Stimulated activated CD8-positive, alpha-beta memory T cell treated with anti-CD3 and anti-CD28 coated beads, Interleukin-12 subunit alpha, Interleukin-12 subunit beta, amount 100 ng/mL, for 1 hour (primary cell): ENCODE data around the gene CYP27A1.
A peak's percentile ranks its signal among the peaks of the same experiment; 100 is the strongest.
"Not testable (repeated sequence)": the region's sequence is repeated elsewhere in the genome, so short reads cannot be mapped to it uniquely, and the experiment has no call there.

Source experiments
- DNase-seq: peaks from one replicate; pipeline ENCODE4 v3.0.0-alpha.2; 2020; ENCODE audit warnings: low read depth

Gene CYP27A1

DNA sequence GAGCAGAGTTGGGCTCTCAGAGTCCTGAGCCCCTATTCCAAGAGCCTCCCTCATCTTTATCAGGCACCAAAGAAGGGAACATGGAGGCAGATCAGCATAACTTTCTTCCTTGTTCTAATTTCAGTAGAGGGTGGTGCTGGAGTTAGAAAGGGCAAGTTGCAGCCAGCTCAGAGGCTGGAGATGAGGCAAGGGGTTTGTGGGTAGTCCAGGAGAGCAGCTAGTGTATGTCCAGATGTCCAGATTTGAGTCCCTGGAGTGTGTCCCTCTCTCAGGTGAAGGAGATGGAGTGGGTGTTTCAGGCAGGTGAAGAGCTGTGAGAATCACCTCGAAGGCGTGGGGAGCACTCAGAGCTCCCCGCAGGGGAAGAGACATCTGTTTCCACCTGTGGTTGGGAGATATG lies 50.1 kb downstream of the CYP27A1 start:
- no peak for DNase-seq

DNA sequence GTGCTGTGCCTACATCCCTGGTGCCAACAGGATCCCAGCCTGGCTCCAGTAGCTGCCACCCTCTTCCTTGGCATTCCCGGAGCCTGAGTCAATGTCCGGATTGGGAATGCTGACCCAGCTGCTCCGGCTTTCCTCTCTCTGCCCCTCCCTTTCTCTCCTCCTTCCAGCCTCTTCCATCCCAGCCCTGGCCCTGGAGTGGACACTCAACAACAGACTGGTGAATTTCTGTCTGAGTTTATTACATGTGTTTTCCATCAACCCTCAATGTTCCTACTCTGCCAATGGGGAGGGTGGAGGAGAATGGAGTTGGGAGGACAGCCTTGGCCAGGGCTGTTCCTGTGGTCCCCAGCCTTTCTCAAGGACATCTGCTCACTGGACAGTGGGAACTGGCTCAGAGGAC lies 50.6 kb downstream of the CYP27A1 start:
- no peak for DNase-seq

GRCh38 chr2:218833023-218833609 lies 51.2 kb downstream of the CYP27A1 start:
- DNase-seq = no peak

GRCh38 chr2:218834685-218835084 lies 52.7 kb downstream of the CYP27A1 start:
- no peak for DNase-seq

GRCh38 chr2:218837495-218837894 lies 55.5 kb downstream of the CYP27A1 start:
- no peak for DNase-seq

GRCh38 chr2:218839430-218839829 lies 57.5 kb downstream of the CYP27A1 start:
- no peak for DNase-seq

DNA sequence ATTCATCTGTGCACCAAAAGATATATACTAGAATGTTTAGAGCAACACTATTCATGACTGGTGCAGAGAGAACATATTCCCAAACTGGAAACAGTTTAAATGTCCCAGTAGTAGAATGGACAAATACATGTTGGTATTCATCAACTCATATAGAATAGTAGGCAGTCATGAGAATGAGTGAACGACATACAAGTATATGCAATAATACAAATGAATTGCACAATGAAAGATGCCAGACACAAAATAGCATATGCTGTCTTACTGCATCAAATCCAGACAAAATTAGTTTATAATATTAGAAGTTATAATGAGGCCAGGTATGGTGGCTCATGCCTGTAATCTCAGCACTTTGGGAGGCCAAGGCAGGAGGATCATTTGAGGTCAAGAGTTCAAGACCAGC lies 57.9 kb downstream of the CYP27A1 start:
- DNase-seq = no peak

GRCh38 chr2:218844334-218844733 lies 62.4 kb downstream of the CYP27A1 start:
- DNase-seq = not testable (repeated sequence)

DNA sequence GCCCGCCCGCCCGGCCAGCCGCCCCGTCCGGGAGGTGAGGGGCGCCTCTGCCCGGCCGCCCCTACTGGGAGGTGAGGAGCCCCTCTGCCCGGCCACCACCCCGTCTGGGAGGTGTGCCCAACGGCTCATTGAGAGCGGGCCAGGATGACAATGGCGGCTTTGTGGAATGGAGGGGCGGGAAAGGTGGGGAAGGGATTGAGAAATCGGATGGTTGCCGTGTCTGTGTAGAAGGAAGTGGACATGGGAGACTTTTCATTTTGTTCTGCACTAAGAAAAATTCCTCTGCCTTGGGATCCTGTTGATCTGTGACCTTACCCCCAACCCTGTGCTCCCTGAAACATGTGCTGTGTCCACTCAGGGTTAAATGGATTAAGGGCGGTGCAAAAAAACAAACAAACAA lies 65.0 kb downstream of the CYP27A1 start:
- not testable (repeated sequence) for DNase-seq

GRCh38 chr2:218849721-218850120 lies 67.8 kb downstream of the CYP27A1 start:
- no peak for DNase-seq

GRCh38 chr2:218850796-218851195 lies 68.8 kb downstream of the CYP27A1 start:
- no peak for DNase-seq

DNA sequence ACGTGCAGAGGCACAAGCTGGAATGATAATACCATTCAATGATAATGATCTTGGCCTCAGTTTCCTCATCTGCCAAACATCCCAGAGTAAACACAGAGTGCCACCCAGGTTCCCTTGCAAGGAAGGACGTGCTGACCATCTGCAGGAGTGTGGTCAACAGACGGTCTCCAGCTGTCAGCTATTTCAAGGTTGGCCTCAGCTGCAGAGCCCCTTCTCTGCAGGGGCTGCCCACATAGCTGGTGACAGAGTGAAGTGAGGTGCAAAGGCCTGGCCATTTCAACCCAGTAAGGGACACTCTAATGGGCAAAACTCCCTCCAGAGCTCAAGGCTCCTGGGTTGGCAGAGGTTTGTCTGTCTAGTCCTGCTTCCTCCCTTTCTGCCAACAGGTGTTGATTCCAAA lies 69.3 kb downstream of the CYP27A1 start:
- no peak for DNase-seq

- DNase-seq = peak; percentile 54
These were observed 71.1 kb downstream of the CYP27A1 start for GRCh38 chr2:218852911-218853667.

- no peak for DNase-seq
These were observed 71.8 kb downstream of the CYP27A1 start for GRCh38 chr2:218853766-218854165.

DNA sequence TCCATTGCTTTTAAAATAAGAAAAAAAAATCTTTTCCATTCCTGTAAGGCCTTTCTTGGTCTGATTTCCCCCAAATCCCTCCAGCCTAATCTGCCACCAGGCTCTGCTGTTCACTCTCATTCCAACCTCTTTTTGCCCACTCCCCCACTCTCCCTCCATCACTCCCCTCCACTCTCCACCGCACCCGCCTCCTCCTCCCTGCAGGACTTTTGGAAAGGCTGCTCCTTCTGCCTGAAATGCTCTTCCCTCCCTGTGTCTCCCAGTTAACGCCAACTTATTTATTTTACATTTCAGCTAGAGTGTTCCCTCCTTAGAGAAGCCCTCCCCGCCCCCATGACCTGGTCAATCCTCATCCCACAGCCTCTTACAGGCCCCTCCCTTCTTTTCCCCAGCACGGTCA lies 72.9 kb downstream of the CYP27A1 start:
- no peak for DNase-seq

- no peak for DNase-seq
These were observed 73.6 kb downstream of the CYP27A1 start for GRCh38 chr2:218855305-218856166.

DNA sequence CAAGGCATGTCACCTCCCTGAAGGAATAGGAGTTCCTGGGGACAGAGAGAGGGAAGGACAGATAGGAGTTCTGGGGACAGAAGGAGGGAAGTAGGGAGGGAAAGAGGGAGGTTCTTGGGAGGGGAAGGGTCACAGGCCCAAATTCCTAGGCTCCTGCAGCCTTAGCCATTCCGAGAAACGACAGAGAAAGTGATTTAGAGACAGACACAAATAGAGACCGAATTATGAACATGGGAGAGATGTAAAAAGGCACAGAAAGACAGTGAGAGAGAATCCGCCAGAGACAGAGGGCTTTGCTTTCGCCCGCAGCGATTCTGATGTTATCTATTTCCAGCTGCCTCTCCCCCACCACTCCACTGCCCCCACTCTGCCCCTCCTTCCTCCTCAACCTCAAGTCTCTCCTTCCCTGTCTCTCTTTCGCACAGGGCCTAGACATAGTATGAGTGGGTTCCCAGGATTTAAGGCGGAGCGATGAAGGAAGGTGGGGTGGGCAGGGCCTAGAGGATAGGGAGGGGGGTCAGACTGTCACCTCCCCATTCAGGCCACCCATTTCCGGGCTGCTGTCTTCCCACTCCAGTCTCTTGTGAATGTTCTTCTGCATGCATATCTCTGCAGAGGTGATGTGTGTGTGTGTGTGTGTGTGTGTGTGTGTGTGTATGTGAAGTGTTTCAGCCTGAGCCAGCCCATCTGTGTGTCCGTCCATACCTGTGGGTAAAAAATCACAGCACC lies 74.4 kb downstream of the CYP27A1 start:
- DNase-seq = no peak

DNA sequence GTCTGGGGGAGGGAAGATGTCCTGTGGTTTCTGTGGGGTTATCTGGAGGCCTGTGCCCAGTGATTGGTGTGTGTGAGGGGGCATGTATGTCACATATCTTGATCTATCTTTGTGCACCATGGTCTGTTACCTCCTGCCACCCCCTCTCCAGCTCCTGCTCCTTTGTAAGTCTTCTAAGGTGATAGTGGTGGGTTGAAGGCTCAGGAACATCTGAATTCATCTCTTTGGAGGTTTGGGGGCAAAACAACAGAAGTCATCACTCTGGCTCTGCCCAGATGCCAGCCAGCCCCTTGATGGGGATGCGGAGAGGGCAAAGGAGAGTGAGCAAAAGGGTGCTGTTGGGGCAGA lies 74.9 kb downstream of the CYP27A1 start:
- no peak for DNase-seq

DNA sequence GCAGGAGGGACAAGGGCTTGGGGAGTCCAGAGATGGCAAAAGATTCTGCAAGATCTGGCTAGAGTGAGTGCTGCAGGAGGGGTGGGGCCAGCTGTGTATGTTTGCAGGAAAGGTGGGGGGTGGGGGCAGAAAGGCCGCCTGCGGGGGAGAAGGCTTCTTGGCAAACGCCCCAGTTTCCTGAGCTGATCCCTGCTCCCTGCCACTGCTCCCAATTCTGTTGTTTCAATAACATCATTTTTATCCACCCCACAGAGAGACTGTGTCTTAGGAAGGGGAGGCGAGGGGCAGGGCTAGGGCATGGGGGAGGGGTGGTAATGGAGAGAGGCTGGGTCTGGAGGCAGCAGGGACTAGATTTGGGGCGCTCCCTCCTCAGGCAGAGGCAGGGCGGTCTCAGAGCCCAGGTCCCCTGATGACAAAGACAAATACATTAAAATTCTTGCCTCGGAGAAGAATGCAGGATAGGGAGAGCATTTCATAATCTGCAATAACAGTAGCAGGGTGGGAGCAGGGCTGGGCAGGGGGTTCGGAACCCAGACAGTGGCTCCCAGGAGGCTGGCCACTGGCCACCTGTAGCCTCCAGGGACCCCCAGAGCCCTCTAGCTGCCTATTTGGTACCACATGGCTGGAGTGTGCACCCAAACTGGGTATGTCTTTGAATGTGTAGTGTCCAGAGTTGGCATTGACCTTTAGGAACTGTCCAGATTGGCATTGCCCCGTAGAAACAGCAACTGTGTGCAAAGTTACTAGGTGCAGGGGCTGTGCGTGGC lies 75.6 kb downstream of the CYP27A1 start:
- no peak for DNase-seq

DNA sequence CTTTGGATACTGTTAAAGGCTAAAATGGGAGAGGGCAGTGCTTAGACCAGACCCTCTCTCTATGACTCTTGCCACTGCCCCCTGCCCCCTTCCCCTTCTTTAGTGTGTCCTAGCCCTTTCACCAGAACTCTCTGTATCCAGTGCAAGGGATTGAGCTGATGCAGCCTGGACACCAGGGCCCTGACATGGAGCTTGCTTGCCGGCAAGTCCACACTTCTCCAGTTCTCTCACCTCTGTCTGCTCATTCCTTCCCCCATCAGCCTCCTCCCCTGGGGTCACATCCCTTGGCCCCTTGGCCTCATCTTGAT lies 76.1 kb downstream of the CYP27A1 start:
- DNase-seq = no peak

DNA sequence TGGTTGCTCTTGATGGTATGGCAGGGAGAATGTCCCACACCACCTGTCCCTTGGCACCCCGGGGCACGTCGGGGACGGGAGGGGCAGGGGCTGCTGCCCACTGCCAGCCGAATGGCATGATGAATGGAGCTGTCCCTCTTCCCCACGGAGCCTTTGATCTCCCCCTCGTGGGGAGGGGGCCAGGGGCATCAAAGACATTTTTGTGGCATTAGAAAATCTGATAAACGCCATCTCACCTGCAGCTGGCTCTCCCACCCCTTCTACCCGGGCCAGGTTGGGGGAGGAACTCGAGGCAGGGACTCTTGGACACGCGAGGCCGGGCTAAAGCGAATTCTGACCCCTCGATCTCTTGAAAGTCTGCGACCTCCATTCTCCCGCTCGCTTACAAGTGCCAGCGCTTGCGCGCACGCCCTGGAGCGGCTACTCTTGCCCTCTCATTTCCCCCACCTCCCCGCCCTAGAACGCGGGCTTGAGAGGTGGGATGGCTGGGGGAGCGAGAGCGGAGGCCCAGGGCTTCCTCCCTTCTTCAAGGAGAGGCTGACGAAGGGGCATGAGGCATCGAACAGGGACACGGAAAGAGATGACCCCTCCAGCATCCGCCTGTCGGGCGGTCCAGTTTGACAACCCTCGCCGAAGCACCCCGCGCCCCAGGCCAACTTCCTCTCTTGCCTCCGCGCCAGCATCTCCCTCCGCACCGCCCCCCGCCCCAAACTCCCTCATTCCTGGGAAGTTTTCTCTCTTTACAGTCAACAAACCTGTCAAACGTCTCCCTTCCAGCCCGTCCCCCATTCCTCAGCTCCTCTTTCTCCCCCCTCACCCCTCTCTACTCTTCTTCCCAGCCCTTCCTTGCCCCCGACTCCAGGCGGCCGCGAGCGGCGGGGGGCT lies 77.0 kb downstream of the CYP27A1 start:
- no peak for DNase-seq
